CD14-positive monocyte (primary cell): ENCODE measurements around the gene ZNF345. TPM values are rescaled to one million over a fixed set of nuclear protein-coding genes. Genes with fewer than 3 reads are reported as not detected.
A peak's percentile ranks its signal among the peaks of the same experiment; 100 is the strongest.

ENCODE experiments used
- DNase-seq, 3 donors: peaks; one replicate each; pipeline ENCODE4 v3.0.0-alpha.2; 2011 to 2022
- H2AFZ ChIP-seq: 2 replicates; pipeline ENCODE4 v1.6.0; 2012; ENCODE audit warnings: mild to moderate bottlenecking, low read depth, low read length, inconsistent platforms; ENCODE audit not compliant: insufficient read depth, poor library complexity, severe bottlenecking
- H3K27ac ChIP-seq, 2 donors: 1 replicate in 1 of 2; 2 replicates in 1 of 2; pipeline ENCODE4 v1.5.1; 2012 to 2013; ENCODE audit warnings: low read length in 2 of 2, control low read depth in 1 of 2, inconsistent platforms in 1 of 2, low read depth in 1 of 2, mild to moderate bottlenecking in 1 of 2
- H3K27me3 ChIP-seq, 2 donors: one replicate each; pipeline versions ENCODE4 v1.6.0 to v1.6.1; 2011 to 2013; ENCODE audit warnings: low read length in 2 of 2; ENCODE audit not compliant: control insufficient read depth in 2 of 2, insufficient read depth in 2 of 2
- H3K36me3 ChIP-seq, 2 donors: replicated peaks in 1 of 2; 1 replicate in 1 of 2; 2 replicates in 1 of 2; pipeline versions ENCODE4 v1.5.1 to v1.6.1; 2012 to 2013; ENCODE audit warnings: low read length in 2 of 2, control low read depth in 1 of 2, inconsistent platforms in 1 of 2, mild to moderate bottlenecking in 1 of 2; ENCODE audit not compliant: insufficient read depth in 2 of 2, control insufficient read depth in 1 of 2
- H3K4me1 ChIP-seq, 2 donors: 1 replicate in 1 of 2; 2 replicates in 1 of 2; pipeline versions ENCODE4 v1.5.1 to v1.6.1; 2012 to 2013; ENCODE audit warnings: low read length in 2 of 2, control low read depth in 1 of 2, inconsistent platforms in 1 of 2, mild to moderate bottlenecking in 1 of 2, moderate library complexity in 1 of 2; ENCODE audit not compliant: insufficient read depth in 2 of 2, control insufficient read depth in 1 of 2
- H3K4me2 ChIP-seq: replicated peaks from 2 replicates; pipeline ENCODE3; 2012; ENCODE audit warnings: low read length, moderate library complexity, mild to moderate bottlenecking; ENCODE audit not compliant: poor library complexity, severe bottlenecking; ENCODE audit errors: extremely low read depth
- H3K4me3 ChIP-seq, 3 experiments: fragments of 200-600 bp in 1 of 3; sonication (generic) in 1 of 3; replicated peaks in 1 of 3; 1 replicate in 2 of 3; 2 replicates in 1 of 3; pipeline ENCODE4 v1.5.1; 2011 to 2013; ENCODE audit warnings: low read length in 3 of 3, mild to moderate bottlenecking in 3 of 3, control low read depth in 2 of 3, low read depth in 2 of 3, inconsistent platforms in 1 of 3, moderate library complexity in 1 of 3
- H3K79me2 ChIP-seq: 2 replicates; pipeline ENCODE4 v1.6.0; 2012; ENCODE audit warnings: mild to moderate bottlenecking, control low read depth, inconsistent platforms, low read length, moderate library complexity; ENCODE audit not compliant: insufficient read depth
- H3K9ac ChIP-seq: 2 replicates; pipeline ENCODE4 v1.6.0; 2017; ENCODE audit warnings: low read length, mild to moderate bottlenecking; ENCODE audit not compliant: insufficient read depth, poor library complexity, severe bottlenecking
- H3K9me3 ChIP-seq, 2 donors: replicated peaks in 1 of 2; 1 replicate in 1 of 2; 2 replicates in 1 of 2; pipeline versions ENCODE4 v1.5.1 to v1.6.1; 2012 to 2013; ENCODE audit warnings: low read length in 2 of 2, control low read depth in 1 of 2; ENCODE audit not compliant: control insufficient read depth in 1 of 2, insufficient read depth in 1 of 2
- H4K20me1 ChIP-seq: 2 replicates; pipeline ENCODE4 v1.6.0; 2012; ENCODE audit warnings: mild to moderate bottlenecking, low read length, control low read depth, moderate library complexity; ENCODE audit not compliant: insufficient read depth
- H3K27ac Mint-ChIP-seq, 7 donors: one replicate each; pipeline ENCODE4 v1.8.0; 2020; ENCODE audit warnings: mild to moderate bottlenecking in 7 of 7, mixed read lengths in 7 of 7, moderate library complexity in 6 of 7, inconsistent platforms in 2 of 7
- H3K27me3 Mint-ChIP-seq, 3 donors: one replicate each; pipeline ENCODE4 v1.8.0; 2021 to 2022; ENCODE audit warnings: low read depth in 3 of 3, mild to moderate bottlenecking in 3 of 3, mixed read lengths in 3 of 3, moderate library complexity in 3 of 3, inconsistent platforms in 1 of 3
- H3K36me3 Mint-ChIP-seq, 2 donors: one replicate each; pipeline ENCODE4 v1.8.0; 2020; ENCODE audit warnings: mixed read lengths in 2 of 2, inconsistent platforms in 1 of 2, mild to moderate bottlenecking in 1 of 2
- H3K4me1 Mint-ChIP-seq: one replicate; pipeline ENCODE4 v1.8.0; 2020; ENCODE audit warnings: mild to moderate bottlenecking, mixed read lengths
- H3K4me3 Mint-ChIP-seq, 2 donors: one replicate each; pipeline ENCODE4 v1.8.0; 2020; ENCODE audit warnings: mild to moderate bottlenecking in 2 of 2, mixed read lengths in 2 of 2, moderate library complexity in 1 of 2
- H3K9me3 Mint-ChIP-seq, 7 donors: one replicate each; pipeline ENCODE4 v1.8.0; 2020 to 2022; ENCODE audit warnings: mixed read lengths in 7 of 7, mild to moderate bottlenecking in 6 of 7, moderate library complexity in 6 of 7, inconsistent platforms in 2 of 7
- CTCF ChIP-seq: fragments of 200-600 bp; IDR thresholded peaks from one replicate; pipeline ENCODE4 v1.8.0; 2022; ENCODE audit warnings: antibody characterized with exemption, mild to moderate bottlenecking
- WGBS: methylation state at CpG from one replicate; pipeline ENCODE4 v1.1.5; 2013; ENCODE audit warnings: missing lambda C conversion rate; ENCODE audit not compliant: insufficient coverage; 5-methylcytosine and 5-hydroxymethylcytosine counted together
- intact Hi-C, 2 donors: fragments of 100-400 bp; cut with micrococcal nuclease; formaldehyde crosslinking; loops; one replicate each; pipeline versions ENCODE4 v1.15.0 to v1.15.1; 2023
- polyA plus RNA-seq, 3 donors: library from polyadenylated mRNA; depleted of rRNA in 1 of 3; unstranded in 2 of 3; stranded (reverse) in 1 of 3; fragments of 300-500 nt in 2 of 3; fragments of >200 nt in 1 of 3; fragmentation: Illumina TruSeq in 2 of 3; gene quantifications; 1 replicate in 2 of 3; 2 replicates in 1 of 3; pipeline ENCODE4 v1.2.3, GENCODE V29; 2012 to 2021

The ZNF345 gene
- polyA plus RNA-seq, 3 donors: 0.66 to 2.3 (median 1.3) TPM

- Mint-ChIP-seq H3K9me3 (peaks cover 21 to 60% (median 50%) of the 10 kb centered on the region in 7 donors), H3K36me3 (peaks cover 16 to 28% of the 10 kb centered on the region in 2 donors), H3K4me3 (no peak overlapping the region), H3K27me3 (peaks cover 0 to 1% (median 0%) of the 10 kb centered on the region in 3 donors), H3K27ac (no peak overlapping the region), H3K4me1 (no peaks in the 10 kb centered on the region)
- no peak for DNase-seq
- intact Hi-C loops: loop anchor here (5.0 kb wide), 4 partner anchors 40 to 310 kb away; partner anchors contain the start of genes ZNF260 (in 1 of the 2), ZNF420 (in 1 of the 2) and ZNF461 (in 1 of the 2)
- Histone ChIP-seq H4K20me1 (no peaks in the 10 kb centered on the region), H2AFZ (peak overlapping the region; percentile 94), H3K4me2 (peak overlapping the region; percentile 85), H3K79me2 (peaks cover 3% of the 10 kb centered on the region), H3K36me3 (peaks cover 0 to 22% of the 10 kb centered on the region in 2 donors), H3K4me1 (peaks cover 14 to 18% of the 10 kb centered on the region in 2 donors), H3K4me3 (peak overlapping the region; percentile 61 to 92 (median 64)), H3K9me3 (peaks cover 50 to 62% of the 10 kb centered on the region in 2 donors), H3K27me3 (no peaks in the 10 kb centered on the region), H3K9ac (peak overlapping the region; percentile 78), H3K27ac (peak overlapping the region; percentile 83 to 86)
- no peak for TF ChIP-seq CTCF
- 42% methylated on average over 6 of the region's 8 CpGs for WGBS
These were observed 13.3 kb upstream of the ZNF345 start for GRCh38 chr19:36837176-36837905.

- Mint-ChIP-seq H3K4me3 (no peak within 1 kb of the TSS), H3K27ac (no peak within 1 kb of the TSS), H3K9me3 (peaks cover 17 to 58% (median 50%) of the 10 kb centered on the region in 7 donors), H3K27me3 (no peaks in the 10 kb centered on the region), H3K36me3 (peaks cover 16 to 24% of the 10 kb centered on the region in 2 donors), H3K4me1 (no peaks in the 10 kb centered on the region)
- peak within 1 kb of the TSS; percentile 83 to 86 for H3K27ac ChIP-seq
- intact Hi-C loops: loop anchor here (1.0 to 5.0 kb wide), 5 partner anchors 13 to 311 kb away; partner anchors contain the start of genes ZNF260 (in 1 of the 2), ZNF420 (in 1 of the 2) and ZNF461 (in 1 of the 2)
- peak within 1 kb of the TSS; percentile 61 to 92 (median 64) for H3K4me3 ChIP-seq
- H4K20me1 ChIP-seq: no peaks in the 10 kb centered on the region
- TF ChIP-seq CTCF: no peak
- under 1% methylated on average over 51 of the region's 56 CpGs for WGBS
- H3K79me2 ChIP-seq: peaks cover 3% of the 10 kb centered on the region
- no peaks in the 10 kb centered on the region for H3K27me3 ChIP-seq
- peak; percentile 83 to 86 (median 84) for DNase-seq
- peaks cover 49 to 61% of the 10 kb centered on the region in 2 donors for H3K9me3 ChIP-seq
- peaks cover 0 to 15% of the 10 kb centered on the region in 2 donors for H3K36me3 ChIP-seq
- H2AFZ ChIP-seq: peak within 1 kb of the TSS; percentile 94
- H3K4me2 ChIP-seq: peak within 1 kb of the TSS; percentile 85
- H3K9ac ChIP-seq: peak within 1 kb of the TSS; percentile 78
- H3K4me1 ChIP-seq: peaks cover 14 to 18% of the 10 kb centered on the region in 2 donors
These were observed 12.5 kb upstream of the ZNF345 start, which contains the start of gene ZNF790 for GRCh38 chr19:36837906-36838783. ZNF790 (minus strand) TSS chr19:36838387; CDS start chr19:36825619, 12,768 bp downstream.
